H1 (cell line): Measurements from ENCODE around the gene TRAPPC11. TPM values are rescaled to one million over a fixed set of nuclear protein-coding genes. Genes with fewer than 3 reads are reported as not detected.

Experiments used
- CTCF ChIA-PET: fragments of 300-600 bp; sonication (Branson Sonifier 250); formaldehyde crosslinking; loops from one replicate; lab custom pipeline; 2021; ENCODE audit not compliant: partially characterized antibody; lab: Charles Lee
- POLR2A ChIA-PET: fragments of 300-600 bp; sonication (Branson Sonifier 250); formaldehyde crosslinking; loops from one replicate; lab custom pipeline; 2021; ENCODE audit warnings: inconsistent platforms; ENCODE audit not compliant: partially characterized antibody; lab: Charles Lee
- DNase-seq, 2 experiments: peaks; one replicate each; pipeline versions ENCODE4 v3.0.0 to v3.0.0-alpha.2; 2010 to 2022; ENCODE audit warnings: low spot score in 2 of 2, low read depth in 1 of 2, mixed read lengths in 1 of 2
- FAIRE-seq: peaks from 2 replicates; lab custom pipeline; 2011; peaks lifted over from hg19 to GRCh38; lab: Jason Lieb, UNC
- H2AFZ ChIP-seq: 2 replicates; pipeline ENCODE4 v1.8.1; 2012; ENCODE audit warnings: low read length, inconsistent platforms
- H2AK5ac ChIP-seq: 2 replicates; pipeline ENCODE4 v1.6.1; 2013; ENCODE audit warnings: low read depth, low read length
- H2BK120ac ChIP-seq: replicated peaks from 2 replicates; pipeline ENCODE3; 2013; ENCODE audit warnings: low read depth, low read length, inconsistent platforms
- H2BK12ac ChIP-seq: 2 replicates; pipeline ENCODE4 v1.6.1; 2013; ENCODE audit warnings: low read depth, low read length
- H2BK15ac ChIP-seq: 2 replicates; pipeline ENCODE4 v1.6.1; 2013; ENCODE audit warnings: low read length
- H2BK20ac ChIP-seq: 2 replicates; pipeline ENCODE4 v1.6.1; 2013; ENCODE audit warnings: low read length
- H2BK5ac ChIP-seq: 2 replicates; pipeline ENCODE4 v1.6.1; 2013; ENCODE audit warnings: low read depth, low read length
- H3K14ac ChIP-seq: 2 replicates; pipeline ENCODE4 v1.6.1; 2013; ENCODE audit warnings: inconsistent platforms; ENCODE audit not compliant: insufficient read length
- H3K18ac ChIP-seq: 2 replicates; pipeline ENCODE4 v1.6.1; 2013; ENCODE audit warnings: low read length; ENCODE audit errors: extremely low read depth
- H3K23ac ChIP-seq: 2 replicates; pipeline ENCODE4 v1.6.1; 2013; ENCODE audit warnings: inconsistent platforms; ENCODE audit not compliant: insufficient read length
- H3K23me2 ChIP-seq: 2 replicates; pipeline ENCODE4 v1.6.1; 2013; ENCODE audit warnings: low read depth, low read length
- H3K27ac ChIP-seq: 2 replicates; pipeline ENCODE4 v1.6.1; 2011; ENCODE audit warnings: low read depth, low read length, inconsistent platforms
- H3K27me3 ChIP-seq, 4 experiments: replicated peaks in 1 of 4; 1 replicate in 1 of 4; 2 replicates in 3 of 4; pipeline versions ENCODE4 v1.6.1 to v1.8.1; 2011 to 2013; ENCODE audit warnings: low read length in 3 of 4, mild to moderate bottlenecking in 3 of 4, inconsistent platforms in 2 of 4, mixed read lengths in 2 of 4, moderate library complexity in 1 of 4; ENCODE audit not compliant: control insufficient read depth in 3 of 4, insufficient read depth in 3 of 4; ENCODE audit errors: extremely low read depth in 1 of 4
- H3K36me3 ChIP-seq, 4 experiments: 2 replicates each; pipeline versions ENCODE4 v1.6.1 to v1.8.1; 2011 to 2013; ENCODE audit warnings: mild to moderate bottlenecking in 4 of 4, low read length in 3 of 4, moderate library complexity in 2 of 4, control low read depth in 1 of 4, inconsistent platforms in 1 of 4; ENCODE audit not compliant: insufficient read depth in 4 of 4, control insufficient read depth in 2 of 4
- H3K4ac ChIP-seq: replicated peaks from 2 replicates; pipeline ENCODE3; 2013; ENCODE audit warnings: low read length, low read depth, mixed read lengths, inconsistent platforms; ENCODE audit not compliant: insufficient read length
- H3K4me1 ChIP-seq, 4 experiments: replicated peaks in 1 of 4; 1 replicate in 1 of 4; 2 replicates in 3 of 4; pipeline versions ENCODE4 v1.6.1 to v1.8.1; 2011 to 2013; ENCODE audit warnings: low read length in 3 of 4, inconsistent platforms in 2 of 4, mixed read lengths in 1 of 4; ENCODE audit not compliant: insufficient read depth in 4 of 4, control insufficient read depth in 3 of 4
- H3K4me2 ChIP-seq, 2 experiments: 2 replicates each; pipeline versions ENCODE4 v1.6.1 to v1.8.1; 2011 to 2013; ENCODE audit warnings: low read depth in 2 of 2, low read length in 2 of 2, control low read depth in 1 of 2, inconsistent platforms in 1 of 2, mild to moderate bottlenecking in 1 of 2; ENCODE audit not compliant: insufficient read depth in 1 of 2
- H3K4me3 ChIP-seq, 4 experiments: fragments of 200-600, 300-600 bp in 1 of 4; sonication (generic), shearing (Covaris generic), sonication (Bioruptor Twin) in 1 of 4; 2 replicates each; pipeline versions ENCODE4 v1.5.1 to v1.8.1; 2011 to 2016; ENCODE audit warnings: low read length in 4 of 4, low read depth in 3 of 4, control low read depth in 2 of 4, inconsistent platforms in 2 of 4, mild to moderate bottlenecking in 2 of 4, mixed read lengths in 1 of 4, moderate library complexity in 1 of 4; ENCODE audit not compliant: insufficient read depth in 2 of 4; ENCODE audit errors: extremely low read depth in 1 of 4
- H3K56ac ChIP-seq: replicated peaks from 2 replicates; pipeline ENCODE3; 2013; ENCODE audit warnings: low read depth, mild to moderate bottlenecking, mixed read lengths, low read length, inconsistent platforms; ENCODE audit not compliant: insufficient read length
- H3K79me1 ChIP-seq: 2 replicates; pipeline ENCODE4 v1.6.1; 2013; ENCODE audit warnings: low read depth, low read length, control low read depth
- H3K79me2 ChIP-seq, 2 experiments: 2 replicates each; pipeline versions ENCODE4 v1.6.1 to v1.8.1; 2012 to 2013; ENCODE audit warnings: low read length in 2 of 2, mild to moderate bottlenecking in 2 of 2, inconsistent platforms in 1 of 2; ENCODE audit not compliant: insufficient read depth in 2 of 2, control insufficient read depth in 1 of 2
- H3K9ac ChIP-seq, 4 experiments: replicated peaks in 1 of 4; 1 replicate in 1 of 4; 2 replicates in 3 of 4; pipeline versions ENCODE4 v1.6.1 to v1.8.1; 2011 to 2013; ENCODE audit warnings: low read depth in 3 of 4, low read length in 3 of 4, control low read depth in 2 of 4, mild to moderate bottlenecking in 2 of 4, moderate library complexity in 2 of 4, inconsistent platforms in 1 of 4; ENCODE audit errors: extremely low read depth in 1 of 4
- H3K9me3 ChIP-seq, 2 experiments: 2 replicates each; pipeline versions ENCODE4 v1.6.1 to v1.8.1; 2012 to 2013; ENCODE audit warnings: mild to moderate bottlenecking in 2 of 2, moderate library complexity in 2 of 2, control low read depth in 1 of 2, inconsistent platforms in 1 of 2, low read depth in 1 of 2, low read length in 1 of 2, mixed read lengths in 1 of 2; ENCODE audit not compliant: insufficient read depth in 2 of 2
- H4K20me1 ChIP-seq, 2 experiments: replicated peaks in 1 of 2; 2 replicates each; pipeline versions ENCODE3 to v1.8.1; 2011 to 2013; ENCODE audit warnings: inconsistent platforms in 2 of 2, low read length in 2 of 2, mild to moderate bottlenecking in 1 of 2; ENCODE audit not compliant: insufficient read depth in 2 of 2, control insufficient read depth in 1 of 2
- H4K5ac ChIP-seq: 2 replicates; pipeline ENCODE4 v1.6.1; 2013; ENCODE audit warnings: low read length, low read depth, mixed read lengths, inconsistent platforms; ENCODE audit not compliant: insufficient read length
- H4K8ac ChIP-seq: 2 replicates; pipeline ENCODE4 v1.8.0; 2013; ENCODE audit warnings: mild to moderate bottlenecking, moderate library complexity, low read length, inconsistent platforms; ENCODE audit not compliant: insufficient read depth; ENCODE audit errors: extremely low read depth
- H4K91ac ChIP-seq: replicated peaks from 2 replicates; pipeline ENCODE3; 2013; ENCODE audit warnings: low read length, mixed read lengths, inconsistent platforms; ENCODE audit not compliant: insufficient read length
- BCL11A ChIP-seq, 2 experiments: IDR thresholded peaks; one replicate each; pipeline ENCODE4 v1.6.1; 2011; ENCODE audit warnings: low read depth in 2 of 2, low read length in 2 of 2, mild to moderate bottlenecking in 2 of 2
- KDM4A ChIP-seq: IDR thresholded peaks from one replicate; pipeline ENCODE4 v1.7.1; 2012; ENCODE audit warnings: low read depth, mild to moderate bottlenecking, moderate library complexity, low read length, inconsistent platforms; ENCODE audit not compliant: severe bottlenecking
- NRF1 ChIP-seq: IDR thresholded peaks from 2 replicates; pipeline ENCODE4 v1.6.1; 2011; ENCODE audit warnings: mild to moderate bottlenecking, low read depth, low read length, improper control_type of control experiment
- RNF2 ChIP-seq: fragments of 200-900, 300-1000 bp; sonication (generic); IDR thresholded peaks from 2 replicates; pipeline ENCODE4 v1.7.1; 2016; ENCODE audit warnings: borderline replicate concordance, low read depth, mild to moderate bottlenecking, antibody characterized with exemption, low read length; ENCODE audit not compliant: poor library complexity, severe bottlenecking; ENCODE audit errors: missing control alignments
- SP2 ChIP-seq: IDR thresholded peaks from 2 replicates; pipeline ENCODE4 v1.6.1; 2012; ENCODE audit warnings: mild to moderate bottlenecking, low read length, inconsistent platforms
- WGBS, 2 experiments: shearing (Covaris generic) in 1 of 2; methylation state at CpG; one replicate each; pipeline versions ENCODE4 v1.1.6 to v1.1.7; 2013 to 2015; ENCODE audit warnings: low lambda C conversion rate in 2 of 2, mixed read lengths in 2 of 2, inconsistent platforms in 1 of 2, low coverage in 1 of 2, missing lambda C conversion rate in 1 of 2; ENCODE audit not compliant: insufficient replicate concordance in 2 of 2, insufficient coverage in 1 of 2, insufficient read length in 1 of 2; ENCODE audit errors: extremely low coverage in 1 of 2, missing lambda C conversion rate in 1 of 2; 5-methylcytosine and 5-hydroxymethylcytosine counted together
- polyA plus RNA-seq, 7 experiments: library from polyadenylated mRNA; depleted of rRNA in 3 of 7; stranded (reverse) in 5 of 7; unstranded in 2 of 7; fragments of >200 nt in 5 of 7; fragments of 200-250 nt in 2 of 7; gene quantifications; 1 replicate in 5 of 7; 2 replicates in 1 of 7; 4 replicates in 1 of 7; pipeline versions ENCODE4 v1.2.1 to v1.2.3, GENCODE V29; 2011 to 2013; ENCODE audit warnings: missing spikeins in 2 of 7, mixed read lengths in 2 of 7
- total RNA-seq: library from RNA; stranded (reverse); fragmentation: NEBNext Ultra II Directional; extraction: Animal tissue kit (Norgen Biotek cat#: 25700); gene quantifications from 2 replicates; pipeline ENCODE4 v1.2.1, GENCODE V29; 2021

The TRAPPC11 gene
- total and polyA plus RNA-seq, 2 of the 8 experiments (the other 6 are each of a cell fraction or from before 2014, with no cell fraction given): 19.2 to 25.9 TPM

DNA sequence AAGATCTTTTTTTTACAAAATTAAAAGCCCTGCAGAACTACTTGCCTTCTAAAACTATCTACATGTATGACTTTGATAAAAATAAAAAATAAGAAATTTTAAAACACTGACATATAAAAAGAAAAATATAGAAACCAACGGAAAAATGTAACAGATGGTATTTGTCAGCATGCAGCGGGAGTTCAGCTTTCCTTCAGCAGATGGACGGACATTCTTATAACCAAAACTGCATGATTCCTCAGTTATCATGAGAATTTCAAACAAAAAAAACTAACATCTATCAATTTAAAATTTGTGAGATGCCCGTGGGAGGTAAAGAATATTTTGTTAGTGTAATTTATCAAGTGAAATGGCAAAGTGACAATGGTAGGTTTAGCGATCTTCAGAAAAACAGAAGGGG lies 23.4 kb upstream of the TRAPPC11 start:
- H3K9ac ChIP-seq: no peak overlapping the region
- no peaks in the 10 kb centered on the region for H3K23me2 ChIP-seq
- no peak overlapping the region for H3K27ac ChIP-seq
- no peaks in the 10 kb centered on the region for H3K9me3 ChIP-seq
- CTCF ChIA-PET: interaction anchor here (0.9 to 2.1 kb wide), 3 partner anchors 9 to 162 kb away, joined by 3 to 5 read pairs (median 3); no protein-coding TSS in a partner anchor
- H3K79me2 ChIP-seq: no peaks in the 10 kb centered on the region
- no peak overlapping the region for H3K14ac ChIP-seq
- no peak for TF ChIP-seq RNF2
- no peak for TF ChIP-seq KDM4A
- TF ChIP-seq NRF1: no peak
- no peak for TF ChIP-seq BCL11A (IDR thresholded peaks at IDR 0.05; ENCODE audit: low read depth in 2 of 2, low read length in 2 of 2)
- TF ChIP-seq SP2: no peak
- TF ChIP-seq, all 59 proteins: peak for 0
- no peak overlapping the region for H3K23ac ChIP-seq
- no peak overlapping the region for H3K56ac ChIP-seq
- no peak overlapping the region for H2BK5ac ChIP-seq
- no peaks in the 10 kb centered on the region for H3K36me3 ChIP-seq
- no peak overlapping the region for H3K4ac ChIP-seq
- H4K8ac ChIP-seq: no peak overlapping the region
- H3K27me3 ChIP-seq: no peaks in the 10 kb centered on the region
- no peak overlapping the region for H4K5ac ChIP-seq
- H2BK15ac ChIP-seq: no peak overlapping the region
- no peak overlapping the region for H3K18ac ChIP-seq
- WGBS, 2 experiments: 91 to 100% methylated on average over 1 to 5 of the region's 5 CpGs
- no peaks in the 10 kb centered on the region for H4K20me1 ChIP-seq
- no peaks in the 10 kb centered on the region for H3K79me1 ChIP-seq
- no peak overlapping the region for H2AK5ac ChIP-seq
- H4K91ac ChIP-seq: no peak overlapping the region
- no peak overlapping the region for H2BK20ac ChIP-seq
- POLR2A ChIA-PET: interaction anchor here (1.5 kb wide), 1 partner anchor 24 kb away, joined by 3 read pairs; the partner anchor contains the start of gene TRAPPC11
- peaks cover 2 to 9% (median 5%) of the 10 kb centered on the region in 4 experiments; a peak in 6 of 7 replicates for H3K4me1 ChIP-seq
- no peak for FAIRE-seq
- DNase-seq: no peak
- H2BK120ac ChIP-seq: no peak overlapping the region
- H3K4me2 ChIP-seq: no peak overlapping the region
- no peak overlapping the region for H3K4me3 ChIP-seq
- no peak overlapping the region for H2BK12ac ChIP-seq
- H2AFZ ChIP-seq: no peak overlapping the region
